Fibroblast of lung (primary cell): ENCODE measurements around the gene NRBF2. TPM values are rescaled to one million over a fixed set of nuclear protein-coding genes. Genes with fewer than 3 reads are reported as not detected.

Source experiments
- DNase-seq, 2 donors: peaks; one replicate each; pipeline versions ENCODE4 v3.0.0 to v3.0.0-alpha.2; 2010; ENCODE audit warnings: low read depth in 2 of 2
- H2AFZ ChIP-seq: 2 replicates; pipeline ENCODE4 v1.5.1; 2012; ENCODE audit warnings: low read length, control low read depth, inconsistent platforms
- H3K27ac ChIP-seq: 2 replicates; pipeline ENCODE4 v1.5.1; 2011; ENCODE audit warnings: low read length, control low read depth; ENCODE audit not compliant: insufficient read depth
- H3K27me3 ChIP-seq: 2 replicates; pipeline ENCODE4 v1.5.1; 2011; ENCODE audit warnings: mild to moderate bottlenecking, low read length; ENCODE audit not compliant: control insufficient read depth, insufficient read depth
- H3K36me3 ChIP-seq: 2 replicates; pipeline ENCODE4 v1.5.1; 2011; ENCODE audit warnings: low read length; ENCODE audit not compliant: control insufficient read depth, insufficient read depth
- H3K4me1 ChIP-seq: 2 replicates; pipeline ENCODE4 v1.5.1; 2011; ENCODE audit warnings: low read length; ENCODE audit not compliant: control insufficient read depth, insufficient read depth; ENCODE audit errors: extremely low read depth
- H3K4me2 ChIP-seq: 2 replicates; pipeline ENCODE4 v1.5.1; 2011; ENCODE audit warnings: low read length, control low read depth; ENCODE audit not compliant: insufficient read depth; ENCODE audit errors: extremely low read depth
- H3K4me3 ChIP-seq, 4 experiments: fragments of 200-600 bp in 1 of 4; sonication (generic) in 1 of 4; replicated peaks in 1 of 4; 2 replicates each; pipeline ENCODE4 v1.5.1; 2011 to 2016; ENCODE audit warnings: low read length in 4 of 4, low read depth in 3 of 4, mild to moderate bottlenecking in 3 of 4, control low read depth in 2 of 4, inconsistent platforms in 1 of 4, mixed read lengths in 1 of 4; ENCODE audit not compliant: insufficient read depth in 1 of 4; ENCODE audit errors: control extremely low read depth in 1 of 4
- H3K79me2 ChIP-seq: 2 replicates; pipeline ENCODE4 v1.5.1; 2012; ENCODE audit warnings: mild to moderate bottlenecking, low read length, inconsistent platforms; ENCODE audit not compliant: control insufficient read depth, insufficient read depth
- H3K9ac ChIP-seq: 2 replicates; pipeline ENCODE4 v1.5.1; 2011; ENCODE audit warnings: mild to moderate bottlenecking, low read length, control low read depth; ENCODE audit not compliant: insufficient read depth
- H3K9me3 ChIP-seq: 2 replicates; pipeline ENCODE4 v1.5.1; 2012; ENCODE audit warnings: low read depth, low read length; ENCODE audit not compliant: control insufficient read depth, insufficient read depth
- H4K20me1 ChIP-seq: 2 replicates; pipeline ENCODE4 v1.5.1; 2011; ENCODE audit warnings: low read length; ENCODE audit not compliant: control insufficient read depth, insufficient read depth; ENCODE audit errors: extremely low read depth
- CTCF ChIP-seq, 2 donors: IDR thresholded peaks in 1 of 2; conservative IDR thresholded peaks in 1 of 2; 1 replicate in 1 of 2; 2 replicates in 1 of 2; pipeline ENCODE4 v1.5.1; 2011 to 2012; ENCODE audit warnings: low read length in 2 of 2, control low read depth in 1 of 2, inconsistent platforms in 1 of 2, low read depth in 1 of 2, mild to moderate bottlenecking in 1 of 2
- EZH2 ChIP-seq: IDR thresholded peaks from 2 replicates; pipeline ENCODE4 v1.5.1; 2012; ENCODE audit warnings: low read length, control low read depth, mild to moderate bottlenecking; ENCODE audit errors: missing control alignments
- polyA plus RNA-seq, 2 donors: library from polyadenylated mRNA; depleted of rRNA in 1 of 2; stranded (reverse) in 1 of 2; unstranded in 1 of 2; fragments of >200 nt; gene quantifications; 2 replicates each; pipeline ENCODE4 v1.2.1, GENCODE V29; 2011 to 2012; ENCODE audit warnings: missing spikeins in 1 of 2
- total RNA-seq: library from RNA; depleted of rRNA; stranded (reverse); fragments of >200 nt; gene quantifications from 2 replicates; pipeline ENCODE4 v1.2.1, GENCODE V29; 2014

The NRBF2 gene
- total and polyA plus RNA-seq, 2 donors (not counting 1 experiment from before 2014, with no cell fraction given) = 36.0 to 49.2 TPM

GRCh38 chr10:63155388-63156020 lies 22.4 kb downstream of the NRBF2 start:
- peak in 1 of 2 donors; percentile 19 for DNase-seq
- H3K9ac ChIP-seq = no peak overlapping the region
- H3K36me3 ChIP-seq = peaks cover 1% of the 10 kb centered on the region
- no peak overlapping the region for H2AFZ ChIP-seq
- H3K4me2 ChIP-seq = no peak overlapping the region
- no peaks in the 10 kb centered on the region for H3K27me3 ChIP-seq
- no peak for TF ChIP-seq CTCF (conservative IDR thresholded peaks at IDR 0.05 in 1 of 2, IDR thresholded peaks at IDR 0.05 in 1 of 2; ENCODE audit: low read depth in 1 of 2, low read length in 2 of 2)
- TF ChIP-seq EZH2 = no peak
- no peak overlapping the region for H3K4me3 ChIP-seq
- H3K9me3 ChIP-seq = no peaks in the 10 kb centered on the region
- H4K20me1 ChIP-seq = no peaks in the 10 kb centered on the region
- H3K4me1 ChIP-seq = no peaks in the 10 kb centered on the region
- no peak overlapping the region for H3K27ac ChIP-seq
- no peaks in the 10 kb centered on the region for H3K79me2 ChIP-seq

GRCh38 chr10:63156236-63156635 lies 23.1 kb downstream of the NRBF2 start:
- Histone ChIP-seq H2AFZ (no peak overlapping the region), H3K27me3 (no peaks in the 10 kb centered on the region), H3K9me3 (no peaks in the 10 kb centered on the region), H4K20me1 (no peaks in the 10 kb centered on the region), H3K79me2 (no peaks in the 10 kb centered on the region), H3K4me2 (no peak overlapping the region), H3K4me1 (no peaks in the 10 kb centered on the region), H3K27ac (no peak overlapping the region), H3K9ac (no peak overlapping the region), H3K4me3 (no peak overlapping the region), H3K36me3 (peaks cover 1% of the 10 kb centered on the region)
- no peak for DNase-seq
- TF ChIP-seq CTCF (conservative IDR thresholded peaks at IDR 0.05 in 1 of 2, IDR thresholded peaks at IDR 0.05 in 1 of 2; ENCODE audit: low read depth in 1 of 2, low read length in 2 of 2) (no peak), EZH2 (no peak)

GRCh38 chr10:63157845-63158624 lies 24.9 kb downstream of the NRBF2 start:
- TF ChIP-seq CTCF (conservative IDR thresholded peaks at IDR 0.05 in 1 of 2, IDR thresholded peaks at IDR 0.05 in 1 of 2; ENCODE audit: low read depth in 1 of 2, low read length in 2 of 2) (peak; percentile 67 to 75), EZH2 (no peak)
- no peaks in the 10 kb centered on the region for H3K27me3 ChIP-seq
- no peaks in the 10 kb centered on the region for H3K4me1 ChIP-seq
- H3K4me3 ChIP-seq = no peak overlapping the region
- peak; percentile 91 to 95 for DNase-seq
- no peaks in the 10 kb centered on the region for H4K20me1 ChIP-seq
- peaks cover 1% of the 10 kb centered on the region for H3K36me3 ChIP-seq
- H3K4me2 ChIP-seq = no peak overlapping the region
- H3K79me2 ChIP-seq = no peaks in the 10 kb centered on the region
- no peak overlapping the region for H2AFZ ChIP-seq
- H3K9me3 ChIP-seq = no peaks in the 10 kb centered on the region
- H3K9ac ChIP-seq = no peak overlapping the region
- no peak overlapping the region for H3K27ac ChIP-seq
